DND-41 (cell line): ENCODE measurements around the gene NXN.

ENCODE experiments used
- EZH2 ChIP-seq: IDR thresholded peaks from 3 replicates; pipeline ENCODE4 v1.6.1; 2012; ENCODE audit warnings: borderline replicate concordance, low read depth, mild to moderate bottlenecking, moderate library complexity, low read length, inconsistent platforms; ENCODE audit not compliant: severe bottlenecking
- TF ChIP-seq, protein P1 (sequence below): IDR thresholded peaks from 2 replicates; pipeline ENCODE4 v1.5.1; 2012; ENCODE audit warnings: borderline replicate concordance, low read length, moderate library complexity, mild to moderate bottlenecking; ENCODE audit not compliant: poor library complexity, severe bottlenecking; ENCODE audit errors: extremely low read depth

DNA sequence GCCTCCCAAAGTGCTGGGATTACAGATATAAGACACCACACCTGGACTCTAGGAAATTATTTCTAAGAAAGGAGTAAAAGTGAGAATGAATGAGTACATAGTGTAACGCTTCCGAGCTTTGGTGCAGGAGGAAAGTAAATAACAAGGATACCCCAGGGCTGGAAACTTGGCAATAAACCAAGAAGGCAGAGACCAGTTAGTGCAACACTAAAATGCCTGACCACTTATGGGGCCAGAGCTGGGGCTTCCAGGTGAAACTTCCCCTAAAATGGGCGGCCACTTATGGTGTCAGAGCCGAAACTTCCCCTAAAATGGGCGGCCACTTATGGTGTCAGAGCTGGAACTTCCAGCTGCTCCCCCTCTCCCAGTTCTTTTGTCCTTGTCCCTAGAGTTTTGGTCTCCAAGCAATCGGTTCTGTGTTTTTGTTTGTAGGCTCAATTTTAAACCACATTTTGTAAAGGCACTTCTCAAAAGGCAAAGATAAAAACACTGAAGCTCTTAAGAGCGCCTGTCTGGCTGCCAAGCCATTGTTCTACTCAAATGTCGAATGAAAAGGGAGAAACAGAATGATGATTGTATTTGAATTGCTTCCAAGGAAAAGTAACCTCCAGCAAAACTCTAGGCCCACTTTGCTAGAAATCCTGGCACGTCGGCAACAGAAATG, 63.9 kb downstream of the NXN start:
- TF ChIP-seq, protein P1, sequence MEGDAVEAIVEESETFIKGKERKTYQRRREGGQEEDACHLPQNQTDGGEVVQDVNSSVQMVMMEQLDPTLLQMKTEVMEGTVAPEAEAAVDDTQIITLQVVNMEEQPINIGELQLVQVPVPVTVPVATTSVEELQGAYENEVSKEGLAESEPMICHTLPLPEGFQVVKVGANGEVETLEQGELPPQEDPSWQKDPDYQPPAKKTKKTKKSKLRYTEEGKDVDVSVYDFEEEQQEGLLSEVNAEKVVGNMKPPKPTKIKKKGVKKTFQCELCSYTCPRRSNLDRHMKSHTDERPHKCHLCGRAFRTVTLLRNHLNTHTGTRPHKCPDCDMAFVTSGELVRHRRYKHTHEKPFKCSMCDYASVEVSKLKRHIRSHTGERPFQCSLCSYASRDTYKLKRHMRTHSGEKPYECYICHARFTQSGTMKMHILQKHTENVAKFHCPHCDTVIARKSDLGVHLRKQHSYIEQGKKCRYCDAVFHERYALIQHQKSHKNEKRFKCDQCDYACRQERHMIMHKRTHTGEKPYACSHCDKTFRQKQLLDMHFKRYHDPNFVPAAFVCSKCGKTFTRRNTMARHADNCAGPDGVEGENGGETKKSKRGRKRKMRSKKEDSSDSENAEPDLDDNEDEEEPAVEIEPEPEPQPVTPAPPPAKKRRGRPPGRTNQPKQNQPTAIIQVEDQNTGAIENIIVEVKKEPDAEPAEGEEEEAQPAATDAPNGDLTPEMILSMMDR = no peak
- no peak for TF ChIP-seq EZH2
